Breast epithelium (tissue), 3 donors: ENCODE results near the gene LPAR4.

Experiments used
- POLR2A ChIP-seq: fragments of 450-650 bp; IDR thresholded peaks from one replicate; pipeline ENCODE4 v1.6.1; 2016; ENCODE audit warnings: antibody characterized with exemption, mild to moderate bottlenecking, moderate library complexity
- POLR2AphosphoS5 ChIP-seq, 3 donors: sonication (generic); formaldehyde crosslinking; IDR thresholded peaks; one replicate each; pipeline ENCODE4 v1.6.1; 2017; ENCODE audit warnings: antibody characterized with exemption in 3 of 3
- TF ChIP-seq, protein P1 (sequence below), 3 donors: fragments of 450-650 bp; IDR thresholded peaks; one replicate each; pipeline ENCODE4 v1.5.1; 2016 to 2017; ENCODE audit warnings: antibody characterized with exemption in 3 of 3, mild to moderate bottlenecking in 3 of 3, moderate library complexity in 3 of 3

DNA sequence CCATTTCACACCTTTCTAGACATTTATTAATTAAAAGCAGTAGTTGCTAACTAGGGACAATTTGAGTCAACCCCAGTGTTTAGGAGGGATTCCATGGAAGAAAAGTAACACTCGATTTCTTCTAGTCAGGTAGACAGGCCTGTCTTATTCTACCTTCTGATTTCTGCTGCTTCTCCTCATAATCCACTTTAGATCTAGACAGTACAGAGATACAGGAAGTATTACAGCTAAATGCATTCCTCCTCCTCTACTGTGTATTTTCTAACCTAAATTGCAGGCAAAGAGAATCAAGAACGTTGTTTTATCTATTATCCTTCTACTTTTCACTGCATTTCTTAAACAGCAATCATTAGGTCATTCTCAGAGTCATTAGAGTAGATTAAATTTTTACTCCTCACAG lies 52.6 kb downstream of the LPAR4 start:
- TF ChIP-seq, protein P1, sequence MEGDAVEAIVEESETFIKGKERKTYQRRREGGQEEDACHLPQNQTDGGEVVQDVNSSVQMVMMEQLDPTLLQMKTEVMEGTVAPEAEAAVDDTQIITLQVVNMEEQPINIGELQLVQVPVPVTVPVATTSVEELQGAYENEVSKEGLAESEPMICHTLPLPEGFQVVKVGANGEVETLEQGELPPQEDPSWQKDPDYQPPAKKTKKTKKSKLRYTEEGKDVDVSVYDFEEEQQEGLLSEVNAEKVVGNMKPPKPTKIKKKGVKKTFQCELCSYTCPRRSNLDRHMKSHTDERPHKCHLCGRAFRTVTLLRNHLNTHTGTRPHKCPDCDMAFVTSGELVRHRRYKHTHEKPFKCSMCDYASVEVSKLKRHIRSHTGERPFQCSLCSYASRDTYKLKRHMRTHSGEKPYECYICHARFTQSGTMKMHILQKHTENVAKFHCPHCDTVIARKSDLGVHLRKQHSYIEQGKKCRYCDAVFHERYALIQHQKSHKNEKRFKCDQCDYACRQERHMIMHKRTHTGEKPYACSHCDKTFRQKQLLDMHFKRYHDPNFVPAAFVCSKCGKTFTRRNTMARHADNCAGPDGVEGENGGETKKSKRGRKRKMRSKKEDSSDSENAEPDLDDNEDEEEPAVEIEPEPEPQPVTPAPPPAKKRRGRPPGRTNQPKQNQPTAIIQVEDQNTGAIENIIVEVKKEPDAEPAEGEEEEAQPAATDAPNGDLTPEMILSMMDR (IDR thresholded peaks at IDR 0.05): no peak
- no peak for TF ChIP-seq POLR2A
- TF ChIP-seq POLR2AphosphoS5 (IDR thresholded peaks at IDR 0.05): no peak
